ENCODE data around the gene IL19.

GRCh38 chr1:206863266-206863665 lies 92.7 kb downstream of the IL19 start:
- TF ChIP-seq ARNTL (CRISPR knock-in tag; IDR thresholded peaks at IDR 0.05; ENCODE audit: borderline replicate concordance, low read depth) (no peak), PATZ1 (CRISPR knock-in tag; IDR thresholded peaks at IDR 0.05; ENCODE audit: borderline replicate concordance) (no peak), ZNF565 (CRISPR knock-in tag; conservative IDR thresholded peaks at IDR 0.05; ENCODE audit: low read depth) (no peak), PPARA (CRISPR knock-in tag; IDR thresholded peaks at IDR 0.05; ENCODE audit: borderline replicate concordance) (no peak)
